ENCODE data around the gene RNF112.

DNA sequence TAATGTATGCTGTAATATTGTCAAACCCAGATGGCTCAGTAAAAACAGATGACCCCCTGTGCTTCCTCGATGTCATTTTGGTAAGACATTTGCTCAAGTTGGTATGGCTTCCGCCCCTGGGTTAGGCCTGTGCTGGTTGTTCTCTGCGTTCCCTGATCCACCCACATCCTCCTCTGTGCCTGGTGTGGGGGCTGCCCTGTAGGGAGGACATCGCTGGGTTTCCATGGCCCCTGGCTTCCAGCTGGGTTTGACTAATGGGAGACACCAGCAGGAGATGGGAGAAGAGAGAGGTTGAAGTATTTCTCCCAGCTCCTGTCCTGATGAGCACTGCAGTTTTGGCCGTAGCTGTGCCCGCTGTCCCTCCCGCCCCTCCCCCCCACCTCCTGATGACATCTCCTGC is 19.6 kb upstream of the RNF112 start:
- TF ChIP-seq, protein P1, sequence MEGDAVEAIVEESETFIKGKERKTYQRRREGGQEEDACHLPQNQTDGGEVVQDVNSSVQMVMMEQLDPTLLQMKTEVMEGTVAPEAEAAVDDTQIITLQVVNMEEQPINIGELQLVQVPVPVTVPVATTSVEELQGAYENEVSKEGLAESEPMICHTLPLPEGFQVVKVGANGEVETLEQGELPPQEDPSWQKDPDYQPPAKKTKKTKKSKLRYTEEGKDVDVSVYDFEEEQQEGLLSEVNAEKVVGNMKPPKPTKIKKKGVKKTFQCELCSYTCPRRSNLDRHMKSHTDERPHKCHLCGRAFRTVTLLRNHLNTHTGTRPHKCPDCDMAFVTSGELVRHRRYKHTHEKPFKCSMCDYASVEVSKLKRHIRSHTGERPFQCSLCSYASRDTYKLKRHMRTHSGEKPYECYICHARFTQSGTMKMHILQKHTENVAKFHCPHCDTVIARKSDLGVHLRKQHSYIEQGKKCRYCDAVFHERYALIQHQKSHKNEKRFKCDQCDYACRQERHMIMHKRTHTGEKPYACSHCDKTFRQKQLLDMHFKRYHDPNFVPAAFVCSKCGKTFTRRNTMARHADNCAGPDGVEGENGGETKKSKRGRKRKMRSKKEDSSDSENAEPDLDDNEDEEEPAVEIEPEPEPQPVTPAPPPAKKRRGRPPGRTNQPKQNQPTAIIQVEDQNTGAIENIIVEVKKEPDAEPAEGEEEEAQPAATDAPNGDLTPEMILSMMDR (IDR thresholded peaks at IDR 0.05), result no peak
- TF ChIP-seq EP300 (IDR thresholded peaks at IDR 0.05), result no peak
- no peak for TF ChIP-seq POLR2A (IDR thresholded peaks at IDR 0.05)
